OCI-LY7 (cell line): Measurements from ENCODE around the gene XPR1.

Source experiments
- CTCF ChIP-seq: fragments of 200-600 bp; sonication (generic); conservative IDR thresholded peaks from 2 replicates; pipeline ENCODE4 v1.5.1; 2014; ENCODE audit warnings: mild to moderate bottlenecking, antibody characterized with exemption, low read length, moderate library complexity, mixed read lengths
- EZH2phosphoT487 ChIP-seq: fragments of 200-600 bp; sonication (generic); IDR thresholded peaks from 2 replicates; pipeline ENCODE4 v1.6.1; 2018; ENCODE audit warnings: low read depth, borderline replicate concordance, mild to moderate bottlenecking, mixed run types, antibody characterized with exemption, low read length, moderate library complexity, mixed read lengths

- no peak for TF ChIP-seq CTCF
- no peak for TF ChIP-seq EZH2phosphoT487
These were observed 207.7 kb downstream of the XPR1 start for GRCh38 chr1:180839547-180839946.
